Psoas muscle (tissue), 8 donors: ENCODE measurements around the gene ENO2. TPM values are rescaled to one million over a fixed set of nuclear protein-coding genes. Genes with fewer than 3 reads are reported as not detected.
"Not testable (repeated sequence)": the region's sequence is repeated elsewhere in the genome, so short reads cannot be mapped to it uniquely, and the experiment has no call there.

Experiments
- ATAC-seq, 4 donors: fragments of 200-7000 bp; cut with Tn5 transposase; one replicate each; pipeline ENCODE4 v1.9.1; 2020; ENCODE audit warnings: moderate library complexity in 3 of 4, mild to moderate bottlenecking in 2 of 4
- DNase-seq, 2 donors: peaks; one replicate each; pipeline ENCODE4 v3.0.0-alpha.2; 2020
- H3K27ac ChIP-seq: fragments of 200-600 bp; one replicate; pipeline ENCODE4 v1.8.0; 2022
- H3K27me3 ChIP-seq, 3 donors: fragments of 200-600 bp in 1 of 3; one replicate each; pipeline versions ENCODE4 v1.6.1 to v1.8.0; 2013 to 2022; ENCODE audit warnings: low read length in 2 of 3, mild to moderate bottlenecking in 2 of 3, moderate library complexity in 1 of 3; ENCODE audit not compliant: insufficient read depth in 3 of 3
- H3K36me3 ChIP-seq, 2 donors: fragments of 200-600 bp in 1 of 2; one replicate each; pipeline versions ENCODE4 v1.6.1 to v1.8.0; 2013 to 2022; ENCODE audit warnings: low read depth in 1 of 2, mild to moderate bottlenecking in 1 of 2, moderate library complexity in 1 of 2; ENCODE audit not compliant: insufficient read depth in 1 of 2
- H3K4me1 ChIP-seq: fragments of 200-600 bp; one replicate; pipeline ENCODE4 v1.8.0; 2022
- H3K4me3 ChIP-seq: fragments of 200-600 bp; one replicate; pipeline ENCODE4 v1.8.0; 2022; ENCODE audit warnings: mild to moderate bottlenecking
- H3K9me3 ChIP-seq: fragments of 200-600 bp; one replicate; pipeline ENCODE4 v1.8.0; 2022
- WGBS, 3 donors: extraction: QIAGEN DNeasy Blood & Tissue Kit; methylation state at CpG; one replicate each; pipeline versions ENCODE4 v1.1.6 to v1.1.7; 2013; 5-methylcytosine and 5-hydroxymethylcytosine counted together
- intact Hi-C, 2 donors: fragments of 100-400 bp; cut with DNase I; formaldehyde crosslinking; loops; one replicate each; pipeline versions ENCODE4 v1.11.0 to v1.14.2; 2022
- polyA plus RNA-seq, 3 donors: library from polyadenylated mRNA; stranded (reverse); fragments of 200-250 nt; gene quantifications; one replicate each; pipeline ENCODE4 v1.2.3, GENCODE V29; 2013
- total RNA-seq, 4 donors: library from RNA; stranded (reverse); fragmentation: NEBNext Ultra II Directional in 2 of 4; extraction: Animal tissue kit (Norgen Biotek cat#: 25700) in 2 of 4; gene quantifications; one replicate each; pipeline versions ENCODE4 v1.2.1 to v1.2.4, GENCODE V29; 2021 to 2023
- TF ChIP-seq, protein P1 (sequence below): fragments of 200-600 bp; IDR thresholded peaks from one replicate; pipeline ENCODE4 v1.8.0; 2022; ENCODE audit warnings: antibody characterized with exemption
- donor health status: healthy with polysubstance abuse.
- donor health status: DM: no; HTN: no; CAD: no; lungs with moderate emphysema.
- donor health status: Bipolar disorder and iron deficiency.
- donor health status: healthy.
- donor health status: DM: yes; HTN: yes; CAD: no.
- donor health status: DM: no; HTN: no; CAD: no.
- donor health status: DM: no; HTN: no; CAD: no.
- donor health status: DM: yes; HTN: yes; CAD: no.

ENO2 gene
- total and polyA plus RNA-seq, 7 donors, result 1.4 to 4.6 (median 2.0) TPM

DNA sequence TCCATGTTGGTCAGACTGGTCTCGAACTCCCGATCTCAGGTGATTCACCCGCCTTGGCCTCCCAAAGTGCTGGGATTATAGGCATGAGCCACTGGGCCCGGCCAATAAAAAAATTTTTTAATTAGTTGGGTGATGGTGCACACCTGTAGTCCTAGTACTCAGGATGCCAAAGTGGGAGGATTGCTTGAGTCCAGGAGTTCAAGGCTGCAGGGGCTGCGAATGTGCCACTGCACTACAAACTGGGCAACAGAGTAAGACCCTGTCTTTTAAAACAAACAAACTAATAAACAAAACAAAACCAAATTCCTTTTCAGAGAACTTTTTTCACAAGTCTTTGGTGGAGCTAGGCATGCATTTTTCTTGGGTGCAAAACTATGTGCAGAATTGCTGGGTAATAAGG is 31.1 kb upstream of the ENO2 start:
- ATAC-seq (no peak), DNase-seq (no peak)
- intact Hi-C loops, result no loop called here
- TF ChIP-seq, protein P1, sequence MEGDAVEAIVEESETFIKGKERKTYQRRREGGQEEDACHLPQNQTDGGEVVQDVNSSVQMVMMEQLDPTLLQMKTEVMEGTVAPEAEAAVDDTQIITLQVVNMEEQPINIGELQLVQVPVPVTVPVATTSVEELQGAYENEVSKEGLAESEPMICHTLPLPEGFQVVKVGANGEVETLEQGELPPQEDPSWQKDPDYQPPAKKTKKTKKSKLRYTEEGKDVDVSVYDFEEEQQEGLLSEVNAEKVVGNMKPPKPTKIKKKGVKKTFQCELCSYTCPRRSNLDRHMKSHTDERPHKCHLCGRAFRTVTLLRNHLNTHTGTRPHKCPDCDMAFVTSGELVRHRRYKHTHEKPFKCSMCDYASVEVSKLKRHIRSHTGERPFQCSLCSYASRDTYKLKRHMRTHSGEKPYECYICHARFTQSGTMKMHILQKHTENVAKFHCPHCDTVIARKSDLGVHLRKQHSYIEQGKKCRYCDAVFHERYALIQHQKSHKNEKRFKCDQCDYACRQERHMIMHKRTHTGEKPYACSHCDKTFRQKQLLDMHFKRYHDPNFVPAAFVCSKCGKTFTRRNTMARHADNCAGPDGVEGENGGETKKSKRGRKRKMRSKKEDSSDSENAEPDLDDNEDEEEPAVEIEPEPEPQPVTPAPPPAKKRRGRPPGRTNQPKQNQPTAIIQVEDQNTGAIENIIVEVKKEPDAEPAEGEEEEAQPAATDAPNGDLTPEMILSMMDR, result no peak
- Histone ChIP-seq H3K4me3 (no peak overlapping the region), H3K27ac (no peak overlapping the region), H3K4me1 (no peaks in the 10 kb centered on the region), H3K36me3 (peaks cover 0 to 20% of the 10 kb centered on the region in 2 donors), H3K9me3 (no peaks in the 10 kb centered on the region), H3K27me3 (no peaks in the 10 kb centered on the region)
- 92 to 96% (median 95%) methylated on average over 5 of the region's 5 CpGs for WGBS, 3 donors

DNA sequence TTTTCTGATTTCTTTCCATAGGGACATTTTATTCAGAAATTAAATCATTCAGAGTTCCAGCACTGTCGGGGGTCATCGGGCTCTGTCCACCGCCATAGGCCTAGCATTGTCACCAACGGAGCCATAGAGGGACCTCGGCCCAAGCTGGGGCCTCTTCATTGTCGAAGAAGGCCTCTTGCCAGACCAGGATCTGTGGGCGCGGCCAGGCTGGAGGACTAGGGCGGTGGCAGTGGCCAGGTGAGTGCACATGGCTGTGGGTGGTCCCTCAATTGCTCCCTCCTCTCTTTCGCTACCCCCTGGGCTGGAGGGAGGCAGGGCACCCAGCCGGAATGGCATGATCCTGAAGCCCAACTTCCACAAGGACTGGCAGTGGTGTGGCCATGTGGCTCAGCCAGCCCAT is 30.7 kb upstream of the ENO2 start:
- intact Hi-C loops, result no loop called here
- WGBS, 3 donors, result 94 to 95% (median 95%) methylated on average over 11 of the region's 11 CpGs
- no peak for DNase-seq

DNA sequence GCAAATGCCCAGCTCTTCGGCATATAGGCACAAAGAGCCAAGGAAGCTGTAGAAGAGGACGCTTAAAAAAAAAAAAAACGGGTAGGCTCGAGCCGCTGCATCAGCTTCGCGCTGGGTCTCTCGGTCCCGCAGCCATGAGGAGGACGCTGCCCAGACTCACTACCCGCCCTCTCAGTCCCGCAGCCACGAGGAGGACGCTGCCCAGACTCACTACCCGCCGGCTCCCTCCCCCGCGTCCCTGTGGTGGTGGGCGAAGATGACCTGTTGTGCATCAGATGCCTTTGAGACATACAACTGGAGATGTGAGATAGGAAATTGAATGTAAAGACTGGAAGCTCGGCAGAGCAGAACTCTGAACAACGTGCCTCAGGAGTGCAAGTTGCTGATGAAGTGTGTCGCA is 29.8 kb upstream of the ENO2 start:
- no peak overlapping the region for H3K4me3 ChIP-seq
- TF ChIP-seq, protein P1, result no peak
- H3K9me3 ChIP-seq, result no peaks in the 10 kb centered on the region
- H3K36me3 ChIP-seq, result peaks cover 0 to 20% of the 10 kb centered on the region in 2 donors
- H3K4me1 ChIP-seq, result no peaks in the 10 kb centered on the region
- intact Hi-C loops, result no loop called here
- ATAC-seq (no peak), DNase-seq (no peak)
- no peaks in the 10 kb centered on the region for H3K27me3 ChIP-seq
- 72 to 79% (median 75%) methylated on average over 21 to 22 of the region's 22 CpGs for WGBS, 3 donors
- H3K27ac ChIP-seq, result no peak overlapping the region

More for the DNA sequence above, 30.7 kb upstream of the ENO2 start:
- ATAC-seq, result no peak
- Histone ChIP-seq H3K36me3 (peaks cover 0 to 20% of the 10 kb centered on the region in 2 donors), H3K27me3 (no peaks in the 10 kb centered on the region), H3K4me3 (no peak overlapping the region), H3K9me3 (no peaks in the 10 kb centered on the region), H3K4me1 (no peaks in the 10 kb centered on the region), H3K27ac (no peak overlapping the region)
- TF ChIP-seq, protein P1, result no peak

DNA sequence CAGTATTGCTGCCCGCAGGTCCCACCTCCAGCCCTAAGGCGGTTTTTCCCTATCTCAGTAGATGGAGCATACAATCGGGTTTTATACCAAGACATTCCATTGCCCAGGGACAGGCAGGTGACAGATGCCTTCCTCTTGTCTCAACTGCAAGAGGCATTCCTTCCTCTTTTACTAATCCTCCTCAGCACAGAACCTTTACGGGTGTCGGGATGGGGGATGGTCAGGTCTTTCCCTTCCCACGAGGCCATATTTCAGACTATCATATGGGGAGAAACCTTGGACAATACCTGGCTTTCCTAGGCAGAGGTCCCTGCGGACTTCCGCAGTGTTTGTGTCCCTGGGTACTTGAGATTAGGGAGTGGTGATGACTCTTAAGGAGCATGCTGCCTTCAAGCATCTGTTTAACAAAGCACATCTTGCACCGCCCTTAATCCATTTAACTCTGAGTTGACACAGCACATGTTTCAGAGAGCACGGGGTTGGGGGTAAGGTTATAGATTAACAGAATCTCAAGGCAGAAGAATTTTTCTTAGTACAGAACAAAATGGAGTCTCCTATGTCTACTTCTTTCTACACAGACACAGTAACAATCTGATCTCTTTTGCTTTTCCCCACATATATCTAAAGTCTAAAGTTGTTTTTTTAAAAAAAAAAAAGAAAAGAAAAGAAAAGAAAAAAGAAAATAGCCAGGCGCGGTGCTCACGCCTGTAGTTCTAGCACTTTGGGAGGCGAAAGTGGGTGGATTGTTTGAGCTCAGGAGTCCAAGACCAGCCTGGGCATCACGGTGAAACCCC is 28.0 kb upstream of the ENO2 start:
- H3K27ac ChIP-seq, DNase-seq, ATAC-seq, H3K27me3 ChIP-seq, intact Hi-C loops, H3K4me3 ChIP-seq, H3K4me1 ChIP-seq, H3K9me3 ChIP-seq: not testable (repeated sequence)
- 76 to 79% (median 78%) methylated on average over 12 of the region's 15 CpGs for WGBS, 3 donors
- H3K36me3 ChIP-seq, result peaks cover 0 to 20% of the 10 kb centered on the region in 2 donors

DNA sequence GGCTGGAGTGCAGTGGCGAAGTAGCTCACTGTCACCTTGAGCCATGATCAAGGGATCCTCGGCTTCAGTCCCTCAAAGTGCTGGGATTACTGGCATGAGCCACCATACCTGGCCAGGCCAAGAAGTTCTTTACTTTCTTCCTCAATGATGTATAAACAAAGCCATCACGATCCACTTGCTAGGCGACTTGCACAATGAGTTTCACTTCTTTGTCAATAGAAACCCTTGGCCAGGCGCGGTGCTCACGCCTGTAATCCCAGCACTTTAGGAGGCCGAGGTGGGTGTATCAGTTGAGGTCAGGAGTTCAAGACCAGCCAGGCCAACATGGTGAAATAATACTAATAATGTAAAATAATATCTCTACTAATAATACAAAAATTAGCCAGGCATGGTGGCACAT is 26.9 kb upstream of the ENO2 start:
- WGBS, 3 donors, result 85 to 91% (median 88%) methylated on average over 8 of the region's 8 CpGs
- DNase-seq (no peak), ATAC-seq (no peak)
- no peak overlapping the region for H3K4me3 ChIP-seq
- H3K36me3 ChIP-seq, result peaks cover 0 to 20% of the 10 kb centered on the region in 2 donors
- no peaks in the 10 kb centered on the region for H3K27me3 ChIP-seq
- no peaks in the 10 kb centered on the region for H3K4me1 ChIP-seq
- intact Hi-C loops, result no loop called here
- TF ChIP-seq, protein P1, result no peak
- no peaks in the 10 kb centered on the region for H3K9me3 ChIP-seq
- no peak overlapping the region for H3K27ac ChIP-seq
